IPS DF 6.9 (cell line): ENCODE measurements around the gene POFUT2.

Experiments
- DNase-seq: peaks from one replicate; pipeline ENCODE4 v3.0.0-alpha.2; 2013; ENCODE audit warnings: low read depth, low spot score
- H3K27ac ChIP-seq: one replicate; pipeline ENCODE4 v1.5.1; 2013; ENCODE audit warnings: low read length, control low read depth
- H3K27me3 ChIP-seq: 2 replicates; pipeline ENCODE4 v1.6.1; 2013; ENCODE audit warnings: mild to moderate bottlenecking, low read length; ENCODE audit not compliant: control insufficient read depth, insufficient read depth
- H3K36me3 ChIP-seq: 2 replicates; pipeline ENCODE4 v1.6.1; 2013; ENCODE audit warnings: low read length; ENCODE audit not compliant: control insufficient read depth, insufficient read depth
- H3K4me1 ChIP-seq: 2 replicates; pipeline ENCODE4 v1.6.1; 2013; ENCODE audit warnings: low read length; ENCODE audit not compliant: control insufficient read depth, insufficient read depth
- H3K4me3 ChIP-seq: 2 replicates; pipeline ENCODE4 v1.5.1; 2013; ENCODE audit warnings: mild to moderate bottlenecking, low read length
- H3K9me3 ChIP-seq: 2 replicates; pipeline ENCODE4 v1.6.1; 2013; ENCODE audit warnings: low read length, inconsistent platforms; ENCODE audit not compliant: control insufficient read depth, insufficient read depth
- WGBS: extraction: QIAGEN DNeasy Blood & Tissue Kit; methylation state at CpG from one replicate; pipeline ENCODE4 v1.1.7; 2013; ENCODE audit warnings: mixed read lengths, missing lambda C conversion rate; ENCODE audit not compliant: insufficient read length, insufficient coverage; 5-methylcytosine and 5-hydroxymethylcytosine counted together

POFUT2 gene

GRCh38 chr21:45325206-45326168 is 37.8 kb upstream of the POFUT2 start:
- H3K27ac ChIP-seq, result no peak overlapping the region
- peaks cover 14% of the 10 kb centered on the region for H3K4me1 ChIP-seq
- DNase-seq, result no peak
- no peak overlapping the region for H3K4me3 ChIP-seq
- no peaks in the 10 kb centered on the region for H3K36me3 ChIP-seq
- no peaks in the 10 kb centered on the region for H3K27me3 ChIP-seq
- H3K9me3 ChIP-seq, result no peaks in the 10 kb centered on the region
- no CpG with 5 or more reads among the region's 32 CpGs for WGBS

DNA sequence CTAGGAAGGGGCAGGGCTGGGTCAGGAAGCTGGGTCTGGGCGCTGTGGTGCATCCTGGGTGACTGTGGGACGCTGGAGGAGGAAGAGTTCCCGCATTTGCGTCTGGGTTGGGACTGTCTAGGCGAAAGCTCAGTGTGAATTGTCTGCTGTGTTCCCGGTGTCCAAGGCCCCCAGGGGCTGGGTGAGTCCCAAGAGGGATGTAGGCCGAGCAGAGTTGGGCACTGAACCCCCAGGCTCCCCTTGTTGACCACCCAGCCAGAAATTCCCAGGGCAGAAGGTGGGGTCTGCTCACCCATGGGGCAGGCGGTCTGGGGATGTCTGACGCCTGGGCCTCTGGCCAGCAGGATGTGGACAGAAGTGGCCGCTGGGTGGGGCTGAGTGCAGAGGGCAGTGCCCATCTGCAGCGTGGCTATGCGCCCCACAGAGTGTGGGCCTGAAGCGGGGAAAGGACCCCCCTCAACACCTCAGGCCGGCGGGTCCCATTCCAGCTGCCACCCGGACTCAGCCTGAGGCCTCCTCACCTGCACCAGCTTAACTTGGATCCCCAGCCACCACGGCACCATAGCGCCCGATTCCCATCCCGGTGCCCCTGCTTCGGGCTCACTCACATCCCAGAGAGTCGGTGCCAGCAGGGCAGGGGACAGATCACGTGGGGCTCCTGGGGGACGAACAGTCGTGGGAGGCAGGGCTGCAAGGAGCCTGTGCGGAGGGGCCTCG is 37.0 kb upstream of the POFUT2 start:
- Histone ChIP-seq H3K9me3 (no peaks in the 10 kb centered on the region), H3K27ac (no peak overlapping the region), H3K4me3 (no peak overlapping the region), H3K36me3 (no peaks in the 10 kb centered on the region), H3K27me3 (no peaks in the 10 kb centered on the region), H3K4me1 (peaks cover 11% of the 10 kb centered on the region)
- DNase-seq, result no peak
- WGBS, result no CpG with 5 or more reads among the region's 27 CpGs

GRCh38 chr21:45323487-45324311 is 36.0 kb upstream of the POFUT2 start:
- DNase-seq, result no peak
- no peak overlapping the region for H3K27ac ChIP-seq
- H3K4me1 ChIP-seq, result peaks cover 12% of the 10 kb centered on the region
- no CpG with 5 or more reads among the region's 16 CpGs for WGBS
- no peaks in the 10 kb centered on the region for H3K9me3 ChIP-seq
- H3K4me3 ChIP-seq, result no peak overlapping the region
- H3K36me3 ChIP-seq, result no peaks in the 10 kb centered on the region
- H3K27me3 ChIP-seq, result no peaks in the 10 kb centered on the region

DNA sequence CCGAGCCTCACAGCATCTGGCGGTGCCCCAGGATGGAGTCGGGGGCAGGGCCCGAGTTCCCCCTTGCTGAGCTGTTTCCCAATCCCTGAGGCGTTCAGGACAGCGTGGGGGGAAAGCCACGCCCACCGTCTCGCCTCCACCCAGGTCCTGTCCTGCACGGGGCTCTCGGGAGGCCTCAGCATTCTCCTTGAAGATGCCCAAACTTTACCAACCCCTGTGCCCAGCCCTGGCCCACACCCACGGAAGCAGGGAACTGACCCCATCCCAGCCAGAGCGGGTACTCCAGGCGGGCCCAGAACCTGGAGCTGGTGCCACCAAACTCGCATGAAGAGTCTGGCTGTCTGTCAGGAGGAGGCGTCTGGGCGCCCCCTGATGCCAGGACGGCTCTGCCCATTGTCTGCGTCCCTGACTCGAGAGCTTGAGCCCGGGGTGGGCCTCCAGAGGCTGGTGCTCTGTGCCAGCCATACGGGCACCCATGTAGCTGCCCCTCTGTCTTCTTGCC is 35.3 kb upstream of the POFUT2 start:
- no CpG with 5 or more reads among the region's 22 CpGs for WGBS
- Histone ChIP-seq H3K36me3 (no peaks in the 10 kb centered on the region), H3K27ac (no peak overlapping the region), H3K4me3 (no peak overlapping the region), H3K9me3 (no peaks in the 10 kb centered on the region), H3K4me1 (peaks cover 13% of the 10 kb centered on the region), H3K27me3 (no peaks in the 10 kb centered on the region)
- no peak for DNase-seq

DNA sequence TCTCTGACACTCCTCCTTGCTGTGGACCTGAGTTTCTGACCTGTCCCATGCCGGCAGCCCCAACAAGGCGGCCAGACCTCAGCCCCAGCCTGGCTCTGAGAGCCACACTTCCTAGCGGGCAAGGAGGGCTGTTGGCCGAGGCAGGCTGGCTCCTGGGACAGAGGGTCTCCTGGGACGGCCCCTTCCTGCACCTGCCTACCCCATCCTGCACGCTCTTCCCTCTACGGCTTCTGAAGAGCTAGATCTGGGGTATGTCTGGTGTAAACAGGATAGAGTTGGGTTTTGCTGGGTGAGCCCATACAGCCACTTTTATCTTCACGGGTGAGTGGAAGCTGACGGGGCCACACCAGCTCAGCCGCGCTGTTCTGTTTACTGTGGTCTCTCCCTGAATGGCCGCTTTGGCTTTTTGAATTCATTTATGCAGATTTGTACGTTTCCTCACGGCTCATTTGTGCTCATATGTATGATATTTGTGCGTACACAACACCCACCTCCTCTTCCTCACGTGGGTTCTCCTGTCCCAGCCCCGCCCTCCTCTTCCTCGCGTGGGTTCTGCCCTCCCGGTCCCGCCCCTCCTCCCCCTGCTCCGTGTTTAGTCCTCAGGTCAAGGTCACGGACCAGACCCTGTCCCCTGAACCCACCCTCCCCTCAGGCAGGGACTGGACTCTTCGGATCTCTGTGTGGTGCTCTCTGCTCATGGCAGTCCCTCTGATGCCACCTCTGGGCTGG is 34.7 kb upstream of the POFUT2 start:
- Histone ChIP-seq H3K9me3 (no peaks in the 10 kb centered on the region), H3K4me1 (peaks cover 13% of the 10 kb centered on the region), H3K36me3 (no peaks in the 10 kb centered on the region), H3K27ac (no peak overlapping the region), H3K4me3 (no peak overlapping the region), H3K27me3 (no peaks in the 10 kb centered on the region)
- WGBS, result no CpG with 5 or more reads among the region's 24 CpGs
- DNase-seq, result no peak

DNA sequence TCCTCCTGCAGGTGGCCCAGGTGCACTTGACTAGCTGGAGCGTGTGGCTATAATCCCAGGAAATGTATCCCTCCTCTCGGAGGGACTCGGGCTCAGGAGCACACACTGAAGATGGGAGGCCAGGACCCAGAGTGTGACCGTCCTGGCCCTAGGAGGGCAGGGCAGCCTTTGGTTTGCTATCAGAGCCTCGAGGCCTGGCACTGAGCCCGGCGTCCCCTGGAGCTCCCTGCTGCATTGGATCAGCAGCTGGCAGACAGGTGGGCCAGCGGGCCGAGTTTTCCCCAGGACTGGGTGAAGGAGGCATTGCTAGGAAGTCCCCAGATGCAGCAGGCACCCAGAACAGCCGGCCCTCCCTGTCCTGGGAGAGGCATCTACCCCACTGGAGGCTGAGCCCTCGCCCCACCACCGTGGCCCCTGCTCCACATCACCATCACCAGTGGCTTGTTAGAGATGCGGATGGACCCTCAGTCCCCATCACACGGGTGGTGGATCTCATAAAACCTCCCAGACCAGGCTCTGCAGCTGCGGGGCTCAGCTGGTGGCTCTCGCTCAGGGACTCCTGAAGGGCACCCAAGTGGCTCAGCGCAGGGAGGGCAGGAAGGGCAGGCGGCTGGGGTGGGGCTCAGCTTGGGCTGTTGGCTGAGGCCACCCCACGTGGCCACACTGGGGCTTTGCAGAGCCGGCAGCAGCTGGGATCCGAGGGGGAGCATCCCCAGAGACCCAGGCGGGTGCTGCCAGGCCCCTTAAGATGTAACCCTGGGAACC is 32.7 kb upstream of the POFUT2 start:
- no peaks in the 10 kb centered on the region for H3K9me3 ChIP-seq
- DNase-seq, result no peak
- H3K36me3 ChIP-seq, result no peaks in the 10 kb centered on the region
- no peaks in the 10 kb centered on the region for H3K27me3 ChIP-seq
- no peak overlapping the region for H3K27ac ChIP-seq
- H3K4me3 ChIP-seq, result no peak overlapping the region
- H3K4me1 ChIP-seq, result peaks cover 13% of the 10 kb centered on the region
- WGBS, result no CpG with 5 or more reads among the region's 22 CpGs

DNA sequence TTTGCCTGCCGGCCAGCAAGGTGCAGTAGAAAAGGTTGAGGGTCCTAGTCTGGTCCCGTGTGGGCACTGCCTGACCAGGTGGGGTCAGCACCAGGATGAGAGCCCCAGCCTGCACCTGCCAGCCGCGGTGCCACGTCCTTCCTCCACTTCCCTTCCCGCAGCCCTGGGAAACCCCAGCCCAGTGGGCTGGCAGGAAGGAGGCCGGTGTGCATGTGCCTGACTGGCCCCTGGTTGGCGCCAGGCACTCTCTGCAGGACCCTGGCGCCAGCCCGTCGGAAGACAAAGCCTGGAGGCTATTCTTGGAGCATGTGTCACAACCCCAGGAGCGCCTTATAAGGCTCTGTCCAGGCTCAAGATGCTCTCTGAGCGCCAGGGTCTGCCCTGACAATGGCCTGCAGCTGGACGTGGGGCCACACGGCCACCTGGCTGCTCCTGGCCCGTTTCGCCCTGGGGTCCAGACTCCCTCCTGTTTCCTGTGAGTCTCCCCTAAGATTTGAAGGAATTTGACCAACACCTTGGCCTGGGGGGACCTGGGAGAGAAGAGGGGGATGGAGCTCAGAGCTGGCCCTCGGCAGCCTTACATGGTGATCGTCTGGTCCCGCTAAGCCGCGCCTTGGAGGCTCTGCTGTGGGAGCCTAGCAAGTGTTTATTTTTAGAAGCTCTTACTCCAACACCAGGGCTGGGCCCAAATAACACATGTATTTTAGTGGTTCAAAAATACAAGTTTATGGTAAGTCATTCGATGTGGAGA is 31.9 kb upstream of the POFUT2 start:
- H3K9me3 ChIP-seq, result no peaks in the 10 kb centered on the region
- H3K27me3 ChIP-seq, result no peaks in the 10 kb centered on the region
- peaks cover 13% of the 10 kb centered on the region for H3K4me1 ChIP-seq
- H3K4me3 ChIP-seq, result no peak overlapping the region
- no CpG with 5 or more reads among the region's 23 CpGs for WGBS
- no peak overlapping the region for H3K27ac ChIP-seq
- no peak for DNase-seq
- no peaks in the 10 kb centered on the region for H3K36me3 ChIP-seq

DNA sequence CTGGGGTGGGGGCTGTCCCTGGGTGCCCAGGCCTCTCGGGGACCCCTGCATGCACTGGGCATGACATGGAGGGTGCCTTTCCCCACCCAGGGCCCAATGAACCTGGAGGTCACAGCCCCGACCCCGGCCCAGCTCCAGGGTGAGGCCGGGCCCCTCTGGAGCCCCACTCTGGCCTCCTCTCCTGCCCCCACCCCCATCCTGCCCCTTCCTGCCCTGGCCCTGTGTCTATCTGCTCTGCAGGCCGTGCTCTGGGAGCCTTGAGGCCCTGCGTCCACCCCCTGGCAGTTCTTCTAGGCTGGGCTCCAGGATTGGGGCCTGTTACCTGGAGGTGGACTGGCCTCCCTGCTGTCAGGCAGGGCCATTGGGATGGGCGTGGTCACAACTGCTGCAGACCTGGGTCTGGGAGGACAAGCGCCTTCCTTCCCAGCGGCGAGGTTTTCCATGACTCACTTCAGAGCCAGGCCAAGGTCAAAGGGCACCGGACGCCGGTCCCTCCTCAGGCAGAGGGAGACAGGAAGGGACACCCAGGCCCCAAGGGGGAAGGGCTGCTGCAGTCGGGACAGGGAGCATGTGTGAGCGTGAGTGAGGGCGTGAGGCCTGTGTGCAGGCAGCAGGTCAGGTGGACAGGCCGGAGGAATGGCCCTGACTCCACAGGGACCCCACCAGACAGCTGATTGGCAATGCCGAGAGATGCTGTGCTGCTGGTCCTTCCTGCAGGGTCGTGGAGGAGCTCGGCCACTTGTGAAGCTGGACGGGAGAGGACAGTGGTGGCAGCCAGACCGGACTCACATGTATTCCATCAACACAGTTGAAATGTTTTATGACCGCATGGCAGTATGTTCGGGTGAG is 31.1 kb upstream of the POFUT2 start:
- Histone ChIP-seq H3K4me3 (no peak overlapping the region), H3K27ac (no peak overlapping the region), H3K4me1 (peaks cover 11% of the 10 kb centered on the region), H3K27me3 (no peaks in the 10 kb centered on the region), H3K36me3 (no peaks in the 10 kb centered on the region), H3K9me3 (no peaks in the 10 kb centered on the region)
- WGBS, result no CpG with 5 or more reads among the region's 24 CpGs
- DNase-seq, result no peak
